HCT116 (cell line): ENCODE measurements around the gene TTC36. TPM values are rescaled to one million over a fixed set of nuclear protein-coding genes. Genes with fewer than 3 reads are reported as not detected.

Source experiments
- ATAC-seq: fragments of 200-7000 bp; cut with Tn5 transposase; 2 replicates; pipeline ENCODE4 v1.9.1; 2020; ENCODE audit warnings: mild to moderate bottlenecking, moderate library complexity
- BruUV-seq: library from RNA; stranded (reverse); fragments of 400-500 nt; replicated peaks from 2 replicates; lab custom pipeline; 2021; lab: Mats Ljungman, UMichigan
- CTCF ChIA-PET: fragments of 300-600 bp; sonication (Branson Sonifier 250); formaldehyde crosslinking; loops from one replicate; lab custom pipeline; 2021; ENCODE audit warnings: antibody characterized with exemption; lab: Charles Lee
- POLR2A ChIA-PET: fragments of 300-600, 350-600 bp; sonication (Branson Sonifier 250); formaldehyde crosslinking; loops from one replicate; lab custom pipeline; 2021; ENCODE audit warnings: antibody characterized with exemption; lab: Charles Lee
- RAD21 ChIA-PET, 2 experiments: fragments of 300-600 bp; sonication (Branson Sonifier 250); formaldehyde crosslinking; loops; one replicate each; lab custom pipeline; 2023; ENCODE audit warnings: low total read pairs in 2 of 2; ENCODE audit not compliant: uncharacterized antibody in 2 of 2, unreplicated experiment in 2 of 2, low non-redundant PET in 1 of 2; lab: Charles Lee
- DNase-seq: peaks from one replicate; pipeline ENCODE4 v3.0.0-alpha.2; 2010; ENCODE audit warnings: low read depth, low spot score
- H2AFZ ChIP-seq: fragments of 200-600 bp; shearing (Covaris generic), sonication (generic); 2 replicates; pipeline ENCODE4 v1.6.1; 2017; ENCODE audit warnings: low read depth, mixed run types, mixed read lengths, antibody characterized with exemption, low read length; ENCODE audit not compliant: poor library complexity, severe bottlenecking
- H3K27ac ChIP-seq: 2 replicates; pipeline ENCODE4 v1.5.1; 2012; ENCODE audit warnings: low read depth, low read length
- H3K27me3 ChIP-seq: fragments of 200-600 bp; sonication (generic); 2 replicates; pipeline ENCODE4 v1.6.1; 2016; ENCODE audit warnings: mixed run types, low read length, mixed read lengths; ENCODE audit not compliant: insufficient read depth
- H3K36me3 ChIP-seq, 2 experiments: fragments of 200-500 bp in 1 of 2; fragments of 200-600 bp in 1 of 2; sonication (Bioruptor generic) in 1 of 2; sonication (generic) in 1 of 2; 2 replicates each; pipeline versions ENCODE4 v1.5.1 to v1.6.1; 2014 to 2016; ENCODE audit warnings: low read length in 2 of 2, inconsistent platforms in 1 of 2, mixed read lengths in 1 of 2, mixed run types in 1 of 2; ENCODE audit not compliant: insufficient read depth in 2 of 2, control insufficient read depth in 1 of 2
- H3K4me1 ChIP-seq, 2 experiments: fragments of 200-600 bp in 1 of 2; sonication (generic) in 1 of 2; 2 replicates each; pipeline versions ENCODE4 v1.5.1 to v1.6.1; 2012 to 2017; ENCODE audit warnings: low read length in 2 of 2, inconsistent platforms in 1 of 2, mild to moderate bottlenecking in 1 of 2, mixed read lengths in 1 of 2, mixed run types in 1 of 2, moderate library complexity in 1 of 2; ENCODE audit not compliant: insufficient read depth in 2 of 2, control insufficient read depth in 1 of 2
- H3K4me2 ChIP-seq: fragments of 200-600 bp; sonication (generic); 2 replicates; pipeline ENCODE4 v1.6.1; 2017; ENCODE audit warnings: mixed run types, low read length, mixed read lengths
- H3K4me3 ChIP-seq, 2 experiments: fragments of 200-600 bp in 1 of 2; sonication (generic) in 1 of 2; replicated peaks in 1 of 2; 2 replicates each; pipeline ENCODE4 v1.5.1; 2011 to 2016; ENCODE audit warnings: low read length in 2 of 2, control low read depth in 1 of 2, low read depth in 1 of 2, mild to moderate bottlenecking in 1 of 2, mixed read lengths in 1 of 2, mixed run types in 1 of 2
- H3K79me2 ChIP-seq: fragments of 200-600 bp; sonication (generic); 2 replicates; pipeline ENCODE4 v1.6.1; 2017; ENCODE audit warnings: mild to moderate bottlenecking, mixed run types, low read length, moderate library complexity, mixed read lengths; ENCODE audit not compliant: insufficient read depth
- H3K9ac ChIP-seq: fragments of 200-600 bp; sonication (generic); 2 replicates; pipeline ENCODE4 v1.6.1; 2016; ENCODE audit warnings: low read length, mixed read lengths
- H3K9me2 ChIP-seq: fragments of 200-600 bp; sonication (generic), shearing (Covaris generic); 2 replicates; pipeline ENCODE4 v1.6.1; 2017; ENCODE audit warnings: mixed run types, mild to moderate bottlenecking, moderate library complexity; ENCODE audit not compliant: insufficient read depth
- H3K9me3 ChIP-seq, 2 experiments: fragments of 200-500 bp in 1 of 2; fragments of 200-600 bp in 1 of 2; sonication (Bioruptor generic) in 1 of 2; sonication (generic) in 1 of 2; 2 replicates each; pipeline ENCODE4 v1.6.1; 2014 to 2017; ENCODE audit warnings: low read length in 2 of 2, mixed read lengths in 2 of 2, inconsistent platforms in 1 of 2, low read depth in 1 of 2, mild to moderate bottlenecking in 1 of 2, mixed run types in 1 of 2, moderate library complexity in 1 of 2; ENCODE audit not compliant: control insufficient read depth in 1 of 2, insufficient read depth in 1 of 2
- H4K20me1 ChIP-seq: fragments of 200-600 bp; sonication (generic), shearing (Covaris generic); 2 replicates; pipeline ENCODE4 v1.6.1; 2017; ENCODE audit warnings: mixed run types, mild to moderate bottlenecking, moderate library complexity; ENCODE audit not compliant: insufficient read depth
- ATF3 ChIP-seq: IDR thresholded peaks from 2 replicates; pipeline ENCODE4 v1.6.1; 2012
- CBX3 ChIP-seq: IDR thresholded peaks from 2 replicates; pipeline ENCODE4 v1.6.1; 2012; ENCODE audit warnings: low read depth
- CTCF ChIP-seq, 3 experiments: fragments of 200-600 bp in 1 of 3; sonication (generic) in 1 of 3; IDR thresholded peaks in 2 of 3; conservative IDR thresholded peaks in 1 of 3; 2 replicates each; pipeline ENCODE4 v1.5.1; 2012 to 2017; ENCODE audit warnings: low read depth in 2 of 3, low read length in 2 of 3, antibody characterized with exemption in 1 of 3, borderline replicate concordance in 1 of 3, control low read depth in 1 of 3, mild to moderate bottlenecking in 1 of 3, mixed read lengths in 1 of 3, mixed run types in 1 of 3, moderate library complexity in 1 of 3; ENCODE audit not compliant: insufficient read depth in 1 of 3
- EGR1 ChIP-seq: IDR thresholded peaks from 2 replicates; pipeline ENCODE4 v1.6.1; 2012; ENCODE audit warnings: low read depth
- ELF1 ChIP-seq: IDR thresholded peaks from 2 replicates; pipeline ENCODE4 v1.6.1; 2012; ENCODE audit warnings: low read depth, borderline replicate concordance
- EZH2phosphoT487 ChIP-seq: fragments of 200-600 bp; IDR thresholded peaks from 2 replicates; pipeline ENCODE4 v1.6.1; 2018; ENCODE audit warnings: antibody characterized with exemption, borderline replicate concordance
- FOSL1 ChIP-seq: IDR thresholded peaks from 2 replicates; pipeline ENCODE4 v1.6.1; 2012; ENCODE audit warnings: low read depth
- JUND ChIP-seq: IDR thresholded peaks from 2 replicates; pipeline ENCODE4 v1.6.1; 2012
- POLR2A ChIP-seq: IDR thresholded peaks from 2 replicates; pipeline ENCODE4 v1.7.0; 2011; ENCODE audit warnings: borderline replicate concordance; ENCODE audit not compliant: insufficient read depth, insufficient read length; ENCODE audit errors: extremely low read depth
- POLR2AphosphoS5 ChIP-seq: IDR thresholded peaks from 2 replicates; pipeline ENCODE4 v1.6.1; 2011; ENCODE audit warnings: mild to moderate bottlenecking, low read depth, low read length, moderate library complexity
- SIN3A ChIP-seq: IDR thresholded peaks from 2 replicates; pipeline ENCODE4 v1.6.1; 2012; ENCODE audit warnings: low read depth
- SP1 ChIP-seq: IDR thresholded peaks from 2 replicates; pipeline ENCODE4 v1.6.1; 2012; ENCODE audit warnings: low read depth
- SRF ChIP-seq: IDR thresholded peaks from 2 replicates; pipeline ENCODE4 v1.6.1; 2012; ENCODE audit warnings: low read depth
- ZFX ChIP-seq: fragments of 450-650 bp; IDR thresholded peaks from 2 replicates; pipeline ENCODE4 v1.6.1; 2017
- intact Hi-C: fragments of 100-400 bp; cut with micrococcal nuclease; formaldehyde crosslinking; loops from 2 replicates; pipeline ENCODE4 v1.10.0; 2022
- total RNA-seq: library from RNA; stranded (reverse); gene quantifications from one replicate; pipeline ENCODE4 v1.2.1, GENCODE V29; 2021; ENCODE audit not compliant: unreplicated experiment
- TF ChIP-seq, protein P1 (sequence below): IDR thresholded peaks from 2 replicates; pipeline ENCODE4 v1.6.1; 2011; ENCODE audit warnings: mild to moderate bottlenecking, low read length, moderate library complexity; ENCODE audit not compliant: insufficient replicate concordance; ENCODE audit errors: extremely low read depth
- TF ChIP-seq, protein P2 (sequence below): IDR thresholded peaks from 2 replicates; pipeline ENCODE4 v1.6.1; 2012; ENCODE audit warnings: low read depth
- TF ChIP-seq, protein P3 (sequence below): IDR thresholded peaks from 2 replicates; pipeline ENCODE4 v1.6.1; 2012

Gene TTC36
- total RNA-seq, 1 experiment from 2014 or later = 0.47 TPM

DNA sequence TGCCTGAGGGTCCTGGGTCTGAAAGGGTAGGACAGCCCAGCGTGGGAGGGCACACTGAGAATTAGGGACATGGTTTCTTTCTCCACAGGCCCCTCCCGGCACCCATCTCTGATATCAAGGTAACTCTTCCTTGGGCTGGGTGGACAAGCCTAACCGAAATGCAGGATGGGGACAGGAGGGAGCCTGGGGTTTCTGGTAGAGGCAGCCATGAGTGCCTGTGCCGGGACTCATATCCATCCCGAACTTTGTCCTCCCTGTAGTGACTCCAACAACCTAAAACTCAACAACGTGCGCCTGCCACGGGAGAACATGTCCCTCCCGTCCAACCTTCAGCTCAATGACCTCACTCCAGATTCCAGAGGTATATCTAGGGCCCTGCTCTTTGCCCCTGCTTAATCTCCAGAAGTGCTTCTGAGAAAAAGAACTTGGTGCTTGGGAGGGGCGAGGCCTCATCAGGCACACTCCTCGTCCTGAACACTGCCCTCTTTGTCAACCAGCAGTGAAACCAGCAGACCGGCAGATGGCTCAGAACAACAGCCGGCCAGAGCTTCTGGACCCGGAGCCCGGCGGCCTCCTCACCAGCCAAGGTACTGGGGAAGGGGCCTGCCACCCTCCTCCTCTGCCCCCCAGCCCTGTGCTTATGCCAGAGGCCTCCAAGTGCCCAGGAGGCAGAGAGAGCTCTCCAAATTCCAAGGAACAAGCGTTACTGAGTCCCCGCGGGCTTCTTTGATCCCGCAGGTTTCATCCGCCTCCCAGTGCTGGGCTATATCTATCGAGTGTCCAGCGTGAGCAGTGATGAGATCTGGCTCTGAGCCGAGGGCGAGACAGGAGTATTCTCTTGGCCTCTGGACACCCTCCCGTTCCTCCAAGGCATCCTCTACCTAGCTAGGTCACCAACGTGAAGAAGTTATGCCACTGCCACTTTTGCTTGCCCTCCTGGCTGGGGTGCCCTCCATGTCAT, 6.8 kb downstream of the TTC36 start:
- intact Hi-C loops = no loop called here
- BruUV-seq = no TSS peak
- Histone ChIP-seq H2AFZ (no peak overlapping the region), H3K9ac (no peak overlapping the region), H3K27ac (no peak overlapping the region), H3K79me2 (no peaks in the 10 kb centered on the region), H3K4me2 (no peak overlapping the region), H3K4me1 (peaks cover 30 to 47% of the 10 kb centered on the region in 2 experiments), H3K4me3 (no peak overlapping the region), H3K27me3 (no peaks in the 10 kb centered on the region), H3K9me2 (no peaks in the 10 kb centered on the region), H4K20me1 (no peaks in the 10 kb centered on the region), H3K9me3 (no peaks in the 10 kb centered on the region), H3K36me3 (no peaks in the 10 kb centered on the region; a peak in 1 of 4 replicates)
- ATAC-seq (no peak), DNase-seq (no peak)
- TF ChIP-seq ZFX (no peak), ATF3 (no peak), CTCF (IDR thresholded peaks at IDR 0.05 in 2 of 3, conservative IDR thresholded peaks at IDR 0.05 in 1 of 3; ENCODE audit: borderline replicate concordance in 1 of 3, insufficient read depth in 1 of 3, low read depth in 2 of 3, low read length in 2 of 3) (no peak), FOSL1 (no peak), POLR2AphosphoS5 (no peak), EGR1 (no peak), JUND (no peak), SIN3A (no peak), EZH2phosphoT487 (no peak), POLR2A (no peak), SRF (no peak), CBX3 (no peak), ELF1 (no peak), SP1 (no peak)
- TF ChIP-seq, protein P1, sequence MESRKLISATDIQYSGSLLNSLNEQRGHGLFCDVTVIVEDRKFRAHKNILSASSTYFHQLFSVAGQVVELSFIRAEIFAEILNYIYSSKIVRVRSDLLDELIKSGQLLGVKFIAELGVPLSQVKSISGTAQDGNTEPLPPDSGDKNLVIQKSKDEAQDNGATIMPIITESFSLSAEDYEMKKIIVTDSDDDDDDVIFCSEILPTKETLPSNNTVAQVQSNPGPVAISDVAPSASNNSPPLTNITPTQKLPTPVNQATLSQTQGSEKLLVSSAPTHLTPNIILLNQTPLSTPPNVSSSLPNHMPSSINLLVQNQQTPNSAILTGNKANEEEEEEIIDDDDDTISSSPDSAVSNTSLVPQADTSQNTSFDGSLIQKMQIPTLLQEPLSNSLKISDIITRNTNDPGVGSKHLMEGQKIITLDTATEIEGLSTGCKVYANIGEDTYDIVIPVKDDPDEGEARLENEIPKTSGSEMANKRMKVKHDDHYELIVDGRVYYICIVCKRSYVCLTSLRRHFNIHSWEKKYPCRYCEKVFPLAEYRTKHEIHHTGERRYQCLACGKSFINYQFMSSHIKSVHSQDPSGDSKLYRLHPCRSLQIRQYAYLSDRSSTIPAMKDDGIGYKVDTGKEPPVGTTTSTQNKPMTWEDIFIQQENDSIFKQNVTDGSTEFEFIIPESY = no peak
- TF ChIP-seq, protein P2, sequence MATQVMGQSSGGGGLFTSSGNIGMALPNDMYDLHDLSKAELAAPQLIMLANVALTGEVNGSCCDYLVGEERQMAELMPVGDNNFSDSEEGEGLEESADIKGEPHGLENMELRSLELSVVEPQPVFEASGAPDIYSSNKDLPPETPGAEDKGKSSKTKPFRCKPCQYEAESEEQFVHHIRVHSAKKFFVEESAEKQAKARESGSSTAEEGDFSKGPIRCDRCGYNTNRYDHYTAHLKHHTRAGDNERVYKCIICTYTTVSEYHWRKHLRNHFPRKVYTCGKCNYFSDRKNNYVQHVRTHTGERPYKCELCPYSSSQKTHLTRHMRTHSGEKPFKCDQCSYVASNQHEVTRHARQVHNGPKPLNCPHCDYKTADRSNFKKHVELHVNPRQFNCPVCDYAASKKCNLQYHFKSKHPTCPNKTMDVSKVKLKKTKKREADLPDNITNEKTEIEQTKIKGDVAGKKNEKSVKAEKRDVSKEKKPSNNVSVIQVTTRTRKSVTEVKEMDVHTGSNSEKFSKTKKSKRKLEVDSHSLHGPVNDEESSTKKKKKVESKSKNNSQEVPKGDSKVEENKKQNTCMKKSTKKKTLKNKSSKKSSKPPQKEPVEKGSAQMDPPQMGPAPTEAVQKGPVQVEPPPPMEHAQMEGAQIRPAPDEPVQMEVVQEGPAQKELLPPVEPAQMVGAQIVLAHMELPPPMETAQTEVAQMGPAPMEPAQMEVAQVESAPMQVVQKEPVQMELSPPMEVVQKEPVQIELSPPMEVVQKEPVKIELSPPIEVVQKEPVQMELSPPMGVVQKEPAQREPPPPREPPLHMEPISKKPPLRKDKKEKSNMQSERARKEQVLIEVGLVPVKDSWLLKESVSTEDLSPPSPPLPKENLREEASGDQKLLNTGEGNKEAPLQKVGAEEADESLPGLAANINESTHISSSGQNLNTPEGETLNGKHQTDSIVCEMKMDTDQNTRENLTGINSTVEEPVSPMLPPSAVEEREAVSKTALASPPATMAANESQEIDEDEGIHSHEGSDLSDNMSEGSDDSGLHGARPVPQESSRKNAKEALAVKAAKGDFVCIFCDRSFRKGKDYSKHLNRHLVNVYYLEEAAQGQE = no peak
- TF ChIP-seq, protein P3, sequence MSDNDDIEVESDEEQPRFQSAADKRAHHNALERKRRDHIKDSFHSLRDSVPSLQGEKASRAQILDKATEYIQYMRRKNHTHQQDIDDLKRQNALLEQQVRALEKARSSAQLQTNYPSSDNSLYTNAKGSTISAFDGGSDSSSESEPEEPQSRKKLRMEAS = no peak
- POLR2A ChIA-PET = no interaction called here
- RAD21 ChIA-PET = no interaction called here
- CTCF ChIA-PET = no interaction called here
